ENCODE data around the gene DVL3.

DNA sequence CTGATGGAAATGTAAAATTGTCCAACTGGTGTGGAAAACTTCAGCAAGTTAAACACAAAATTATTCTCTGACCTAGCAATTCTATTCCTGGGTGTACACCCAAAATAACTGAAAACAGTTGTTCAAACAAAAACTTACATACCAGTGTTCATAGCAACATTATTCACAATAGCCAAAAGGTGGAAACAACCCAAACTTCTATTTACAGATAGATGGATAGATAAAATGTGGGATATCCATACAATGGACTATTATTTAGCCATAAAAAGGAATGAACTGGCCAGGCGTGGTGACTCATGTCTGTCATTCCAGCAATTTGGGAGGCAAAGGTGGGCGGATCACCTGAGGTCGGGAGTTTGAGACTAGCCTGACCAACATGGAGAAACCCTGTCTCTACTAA is 67.3 kb downstream of the DVL3 start:
- no peak for TF ChIP-seq ZNF274 (IDR thresholded peaks at IDR 0.05; ENCODE audit: low read depth, low read length)
- no peak for TF ChIP-seq SUZ12 (IDR thresholded peaks at IDR 0.05; ENCODE audit: extremely low read depth, insufficient read depth, insufficient read length)

Measured in NT2/D1 (cell line).